HG02884 (cell line): ENCODE results near the gene IGSF3.

ENCODE experiments used
- ATAC-seq: cut with Tn5 transposase; IDR thresholded peaks from one replicate; pipeline ENCODE4 v1.9.1; 2021; ENCODE audit warnings: mild to moderate bottlenecking, moderate library complexity; ENCODE audit not compliant: unreplicated experiment

The IGSF3 gene

DNA sequence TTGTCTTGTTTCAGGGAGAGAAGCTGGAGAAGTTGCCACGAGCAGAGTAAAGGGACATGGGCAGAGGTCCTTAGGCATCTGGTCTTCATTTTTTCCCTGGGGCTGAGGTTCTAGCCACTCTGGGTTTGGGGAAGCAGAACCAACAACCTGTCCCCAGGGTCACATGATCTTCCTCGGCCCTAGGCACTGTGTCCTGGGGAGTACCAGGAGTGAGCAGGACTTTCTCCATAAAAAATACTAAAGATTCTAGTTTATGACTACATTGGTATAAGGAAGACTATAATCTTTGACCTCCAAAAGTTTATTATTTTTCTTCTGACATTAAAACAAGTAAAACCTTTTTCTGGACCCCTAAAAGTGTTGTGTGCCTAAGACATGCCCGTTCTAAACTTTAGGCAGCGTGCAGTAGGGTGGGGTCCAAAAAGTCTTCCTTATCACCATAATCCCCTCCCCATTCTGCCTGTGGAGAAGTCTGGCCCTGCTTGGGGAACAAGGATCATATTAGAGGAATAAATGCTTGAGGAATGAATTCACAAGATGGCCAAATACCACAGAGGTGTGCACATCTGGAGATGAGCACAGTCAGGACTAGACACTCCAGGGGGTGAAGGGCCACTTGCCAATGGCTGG lies 19.3 kb upstream of the IGSF3 start:
- ATAC-seq = no peak

DNA sequence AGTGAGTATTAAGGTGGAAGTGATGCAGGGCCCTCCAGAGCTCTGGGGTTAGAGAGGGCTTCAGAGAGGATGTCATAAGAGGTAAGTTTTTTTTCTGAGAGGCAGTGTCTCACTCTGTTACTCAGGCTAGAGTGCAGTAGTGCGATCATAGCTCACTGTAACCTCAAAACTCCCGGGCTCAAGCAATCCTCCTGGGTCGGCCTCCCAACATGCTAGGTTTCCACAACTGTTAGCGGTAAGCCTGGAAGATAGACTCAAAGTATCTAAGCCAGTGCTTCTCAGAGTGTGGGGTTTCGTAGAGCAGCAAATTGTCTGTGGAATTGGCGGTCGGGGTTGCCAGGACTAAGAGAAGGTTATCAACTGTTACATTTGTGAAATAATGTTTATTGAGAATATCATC lies 18.6 kb upstream of the IGSF3 start:
- ATAC-seq = no peak

DNA sequence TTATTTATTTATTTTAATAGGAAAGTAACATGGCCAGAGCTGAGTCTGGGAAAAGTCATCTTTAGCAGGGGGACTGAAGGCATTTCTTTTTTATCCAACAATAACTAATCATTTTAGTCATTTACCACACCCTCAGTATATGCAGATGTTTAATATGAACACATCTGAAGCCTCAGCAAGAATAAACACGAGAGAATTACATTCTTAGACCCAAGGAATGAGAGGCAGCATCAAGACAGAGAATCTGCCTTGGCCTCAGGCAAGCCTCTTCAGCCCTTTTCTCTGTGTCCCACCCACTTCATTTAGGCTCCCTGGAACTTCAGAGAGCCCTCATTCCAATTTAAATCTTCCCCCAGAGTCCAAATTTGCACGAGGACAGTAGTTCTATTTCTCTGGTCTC lies 17.0 kb upstream of the IGSF3 start:
- no peak for ATAC-seq

GRCh38 chr1:116682641-116683221 lies 15.2 kb upstream of the IGSF3 start:
- ATAC-seq = no peak

- no peak for ATAC-seq
Measured at GRCh38 chr1:116681343-116681899, 13.9 kb upstream of the IGSF3 start.

DNA sequence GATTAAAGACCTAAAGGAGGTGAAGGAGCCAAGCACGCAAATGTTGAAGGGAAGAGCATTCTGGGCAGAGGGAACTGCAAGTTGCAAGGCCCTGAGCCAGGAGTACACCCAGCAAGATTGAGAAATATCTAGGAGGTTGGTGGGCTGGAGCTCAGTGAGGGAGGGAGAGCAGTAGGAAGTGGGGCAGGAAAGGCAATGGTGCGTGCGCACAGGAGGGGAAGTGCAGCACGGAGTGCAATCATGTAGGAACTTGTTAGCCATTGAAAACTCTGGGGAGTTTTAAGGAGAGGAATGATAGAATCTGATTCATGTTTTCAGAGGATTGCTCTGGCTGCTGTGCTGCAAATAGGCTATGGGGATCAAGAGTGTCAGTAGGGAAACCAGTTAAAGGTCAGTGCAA lies 13.2 kb upstream of the IGSF3 start:
- no peak for ATAC-seq

DNA sequence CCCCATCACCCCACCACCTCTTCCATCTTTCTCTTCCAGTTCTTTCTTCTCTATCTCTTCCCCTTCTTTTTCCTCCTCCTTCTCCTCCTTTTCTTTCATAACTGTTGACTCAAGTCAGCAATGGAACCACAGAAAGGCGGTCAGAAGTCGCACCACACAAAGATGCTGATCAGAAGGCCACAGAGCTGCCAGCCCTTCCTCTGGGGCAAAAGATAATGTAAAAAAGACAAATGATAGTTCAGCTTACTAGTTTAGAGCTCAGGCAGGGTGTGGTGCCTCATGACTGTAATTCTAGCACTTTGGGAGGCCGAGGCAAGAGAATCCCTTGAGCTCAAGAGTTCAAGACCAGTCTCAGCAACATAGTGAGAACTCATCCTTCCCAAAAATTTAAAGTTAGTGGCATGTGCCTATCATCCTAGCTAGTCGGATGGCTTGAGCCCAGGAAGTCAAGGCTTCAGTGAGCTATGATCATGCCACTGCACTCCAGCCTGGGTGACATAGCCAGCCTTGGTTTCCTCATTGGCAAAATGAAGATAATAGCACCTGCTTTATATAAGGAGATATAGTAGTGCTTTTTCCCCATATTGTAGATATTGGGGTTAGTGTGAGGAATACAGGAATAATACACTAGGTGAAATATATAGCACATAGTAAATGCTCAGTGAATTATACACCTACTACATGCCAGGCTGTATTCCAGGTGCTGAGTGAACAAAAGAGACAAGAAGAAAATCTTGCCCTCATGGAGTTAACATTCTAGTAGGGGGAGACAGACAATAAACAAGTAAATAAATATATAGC lies 12.5 kb upstream of the IGSF3 start:
- no peak for ATAC-seq

- ATAC-seq = no peak
Measured at GRCh38 chr1:116679091-116679827, 11.7 kb upstream of the IGSF3 start.

DNA sequence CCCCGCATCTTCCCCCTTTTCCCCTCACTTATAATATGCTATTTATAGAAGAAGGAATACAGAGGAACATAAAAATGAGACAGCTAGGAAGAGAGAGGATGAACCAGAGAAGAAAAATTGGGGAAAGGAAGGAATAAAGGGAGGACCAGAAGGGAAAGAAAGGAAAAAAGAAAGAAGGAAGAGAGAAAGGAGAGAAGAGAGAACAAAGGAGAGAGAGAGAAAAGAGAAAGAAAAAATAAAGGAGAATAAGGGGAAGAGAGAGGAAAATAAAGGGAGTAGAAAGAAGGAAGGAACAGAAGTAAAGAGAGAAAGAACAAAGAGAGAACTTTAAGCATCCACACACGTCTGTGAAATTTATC lies 11.2 kb upstream of the IGSF3 start:
- ATAC-seq = no peak

- no peak for ATAC-seq
Measured at GRCh38 chr1:116677474-116678062, 10.0 kb upstream of the IGSF3 start.

- ATAC-seq = no peak
Measured at GRCh38 chr1:116676291-116676690, 8.8 kb upstream of the IGSF3 start.

DNA sequence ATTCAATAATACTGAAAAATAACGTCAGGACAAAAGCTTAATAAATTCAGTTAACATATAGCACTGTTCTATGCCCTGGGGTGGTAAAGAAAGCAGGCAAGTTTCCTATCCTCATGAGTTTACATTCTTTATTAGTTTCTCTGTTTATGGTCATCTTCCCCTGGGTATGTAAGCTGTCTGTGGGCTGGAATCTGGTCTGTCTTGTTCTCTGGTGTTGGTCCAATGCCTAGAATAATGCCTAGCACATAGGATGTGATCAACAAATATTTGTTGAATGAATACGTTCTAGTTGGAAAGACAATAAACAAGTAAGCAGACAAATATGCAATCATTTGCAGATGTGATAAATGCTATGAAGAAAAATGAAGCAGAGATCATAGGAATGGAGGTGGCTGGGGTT lies 7.2 kb upstream of the IGSF3 start:
- no peak for ATAC-seq

- no peak for ATAC-seq
Measured at GRCh38 chr1:116674011-116674531, 6.5 kb upstream of the IGSF3 start.

- ATAC-seq = no peak
Measured at GRCh38 chr1:116671912-116672311, 4.4 kb upstream of the IGSF3 start.

- no peak for ATAC-seq
Measured at GRCh38 chr1:116671072-116671760, 3.7 kb upstream of the IGSF3 start.

DNA sequence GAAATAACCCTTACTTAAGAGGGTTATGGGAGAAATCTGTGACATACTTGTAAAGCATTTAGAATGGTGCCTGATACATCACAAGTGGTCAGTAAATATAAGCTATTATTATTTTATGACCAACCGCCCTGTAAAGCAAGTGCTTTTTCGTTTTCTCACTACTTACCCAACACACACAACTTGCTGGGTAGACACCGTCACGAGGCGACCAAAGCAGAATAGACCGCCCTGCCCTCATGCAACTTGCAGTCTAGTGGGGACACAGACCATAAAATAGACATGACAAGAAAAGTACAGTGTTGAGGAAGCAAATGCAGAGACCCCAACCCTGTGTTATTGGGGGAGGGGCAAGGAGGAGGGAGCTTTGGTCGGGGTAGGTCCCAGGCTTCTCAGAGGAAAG lies 744 bp upstream of the IGSF3 start:
- ATAC-seq = no peak

DNA sequence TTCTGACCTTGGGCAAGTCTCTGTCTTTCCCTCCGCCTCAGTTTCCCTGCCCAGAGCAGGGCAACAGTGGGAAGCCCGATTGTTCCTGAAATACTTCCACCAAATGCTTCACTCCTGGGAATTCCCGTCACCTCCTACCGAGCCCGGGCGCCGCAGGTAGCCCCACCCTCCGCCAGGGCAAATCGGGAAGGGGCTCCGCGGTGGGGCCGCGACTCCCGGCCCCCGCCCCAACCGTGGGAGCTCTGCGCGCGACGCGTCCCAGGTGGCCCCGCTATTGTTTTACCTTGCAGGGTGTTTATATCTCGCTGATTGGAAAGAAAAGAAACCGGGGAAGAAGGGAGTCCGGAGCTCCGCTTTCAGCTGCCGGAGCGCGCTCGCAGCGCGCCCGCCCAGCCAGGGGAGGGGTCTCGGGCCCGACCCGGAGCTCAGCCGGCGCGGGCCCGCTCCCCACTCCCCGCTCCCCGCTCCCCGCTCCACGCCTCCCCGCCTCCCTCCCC lies 407 bp downstream of the IGSF3 start:
- ATAC-seq = peak; percentile 27

DNA sequence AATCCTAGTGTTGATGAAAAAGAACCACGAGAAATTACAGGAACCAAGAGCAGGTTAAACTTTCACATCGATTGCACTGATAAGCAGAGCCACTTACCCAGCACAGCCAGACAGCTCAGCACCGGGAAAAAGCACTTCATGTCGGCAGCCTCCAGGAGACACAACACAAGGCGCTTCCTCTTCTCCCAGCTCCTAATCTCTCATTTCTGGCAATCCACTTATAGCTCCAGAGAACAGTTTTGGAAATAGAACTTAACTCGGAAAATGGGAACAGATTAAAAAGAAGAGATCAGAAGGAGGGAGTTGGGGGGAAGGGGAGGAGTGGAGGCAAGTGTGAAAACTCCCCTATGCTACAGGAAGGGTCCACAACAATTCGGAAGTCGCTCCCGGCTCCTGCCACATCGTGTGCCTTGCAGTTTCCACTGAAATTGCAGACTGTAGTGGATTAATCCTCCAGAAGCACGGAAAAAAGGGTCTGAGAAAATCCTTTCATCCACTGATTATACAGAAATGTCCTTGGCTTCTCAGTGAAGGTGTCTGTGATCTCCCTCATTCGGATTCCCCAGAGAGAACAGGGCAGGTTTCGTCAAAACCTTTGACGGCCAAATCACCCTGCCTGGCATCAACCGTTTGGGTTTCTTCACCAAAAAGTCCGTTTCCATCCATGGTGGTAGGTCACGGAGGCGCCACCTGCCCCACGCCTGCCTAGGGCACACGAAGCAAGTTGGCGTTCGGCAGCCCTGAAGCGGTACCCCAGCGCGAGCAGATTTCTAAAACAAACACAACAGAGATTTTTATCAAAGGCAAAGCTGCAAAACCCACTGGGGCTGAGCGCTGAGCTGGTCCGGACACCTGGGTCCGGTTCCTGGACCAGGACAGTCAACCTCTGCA lies 1.1 kb downstream of the IGSF3 start:
- peak; percentile 4 for ATAC-seq

DNA sequence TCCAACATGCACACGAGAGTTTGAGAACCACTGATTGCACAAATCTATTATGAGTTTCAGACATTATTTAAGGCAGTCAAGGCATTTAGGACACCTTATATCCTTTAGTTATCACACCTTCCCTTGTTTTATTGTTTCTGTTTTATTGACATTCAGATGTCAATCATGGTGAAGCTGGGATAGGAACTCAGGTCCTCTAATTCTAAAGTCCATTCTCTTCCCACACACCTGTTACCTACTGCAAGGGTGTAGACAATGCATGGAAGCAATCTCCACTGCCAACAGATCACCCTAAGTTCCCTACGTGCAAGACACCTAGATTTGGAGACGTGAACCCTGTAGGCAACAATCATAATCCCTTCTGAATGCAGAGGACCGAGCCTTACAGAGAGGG lies 2.6 kb downstream of the IGSF3 start:
- no peak for ATAC-seq
